ENCODE data around the gene MAST4.

The MAST4 gene

GRCh38 chr5:66628561-66628960 lies 32.4 kb downstream of the MAST4 start:
- Histone ChIP-seq H3K4me3 (ENCODE audit: low read length) (no peak overlapping the region), H3K9ac (ENCODE audit: low read depth, low read length) (no peak overlapping the region), H3K9me3 (replicated peaks; ENCODE audit: low read length) (no peaks in the 10 kb centered on the region), H3K36me3 (ENCODE audit: insufficient read depth, low read length) (no peaks in the 10 kb centered on the region), H3K4me1 (ENCODE audit: control insufficient read depth, insufficient read depth, low read length) (no peaks in the 10 kb centered on the region), H3K4me2 (ENCODE audit: low read length) (no peak overlapping the region), H3K27me3 (ENCODE audit: control insufficient read depth, insufficient read depth, low read length) (peaks cover 3% of the 10 kb centered on the region)

- Histone ChIP-seq H3K9me3 (replicated peaks; ENCODE audit: low read length) (no peaks in the 10 kb centered on the region), H3K4me3 (ENCODE audit: low read length) (no peak overlapping the region), H3K27me3 (ENCODE audit: control insufficient read depth, insufficient read depth, low read length) (peaks cover 3% of the 10 kb centered on the region), H3K4me1 (ENCODE audit: control insufficient read depth, insufficient read depth, low read length) (no peaks in the 10 kb centered on the region), H3K9ac (ENCODE audit: low read depth, low read length) (no peak overlapping the region), H3K36me3 (ENCODE audit: insufficient read depth, low read length) (no peaks in the 10 kb centered on the region), H3K4me2 (ENCODE audit: low read length) (no peak overlapping the region)
These were observed 33.3 kb downstream of the MAST4 start for GRCh38 chr5:66629446-66629845.

GRCh38 chr5:66633754-66634153 lies 37.6 kb downstream of the MAST4 start:
- no peak overlapping the region for H3K4me2 ChIP-seq (ENCODE audit: low read length)
- H3K9me3 ChIP-seq (replicated peaks; ENCODE audit: low read length): no peaks in the 10 kb centered on the region
- no peak overlapping the region for H3K4me3 ChIP-seq (ENCODE audit: low read length)
- no peaks in the 10 kb centered on the region for H3K36me3 ChIP-seq (ENCODE audit: insufficient read depth, low read length)
- H3K27me3 ChIP-seq (ENCODE audit: control insufficient read depth, insufficient read depth, low read length): peaks cover 5% of the 10 kb centered on the region
- H3K4me1 ChIP-seq (ENCODE audit: control insufficient read depth, insufficient read depth, low read length): no peaks in the 10 kb centered on the region
- no peak overlapping the region for H3K9ac ChIP-seq (ENCODE audit: low read depth, low read length)

- peaks cover 3% of the 10 kb centered on the region for H3K27me3 ChIP-seq (ENCODE audit: control insufficient read depth, insufficient read depth, low read length)
- H3K4me1 ChIP-seq (ENCODE audit: control insufficient read depth, insufficient read depth, low read length): no peaks in the 10 kb centered on the region
- H3K9ac ChIP-seq (ENCODE audit: low read depth, low read length): no peak overlapping the region
- no peaks in the 10 kb centered on the region for H3K36me3 ChIP-seq (ENCODE audit: insufficient read depth, low read length)
- no peaks in the 10 kb centered on the region for H3K9me3 ChIP-seq (replicated peaks; ENCODE audit: low read length)
- no peak overlapping the region for H3K4me3 ChIP-seq (ENCODE audit: low read length)
- no peak overlapping the region for H3K4me2 ChIP-seq (ENCODE audit: low read length)
These were observed 38.4 kb downstream of the MAST4 start for GRCh38 chr5:66634601-66635000.

GRCh38 chr5:66637994-66638393 lies 41.8 kb downstream of the MAST4 start:
- no peak overlapping the region for H3K9ac ChIP-seq (ENCODE audit: low read depth, low read length)
- H3K4me1 ChIP-seq (ENCODE audit: control insufficient read depth, insufficient read depth, low read length): no peaks in the 10 kb centered on the region
- H3K9me3 ChIP-seq (replicated peaks; ENCODE audit: low read length): no peaks in the 10 kb centered on the region
- no peaks in the 10 kb centered on the region for H3K36me3 ChIP-seq (ENCODE audit: insufficient read depth, low read length)
- H3K4me2 ChIP-seq (ENCODE audit: low read length): no peak overlapping the region
- H3K27me3 ChIP-seq (ENCODE audit: control insufficient read depth, insufficient read depth, low read length): peaks cover 2% of the 10 kb centered on the region
- H3K4me3 ChIP-seq (ENCODE audit: low read length): no peak overlapping the region

- Histone ChIP-seq H3K4me3 (ENCODE audit: low read length) (no peak overlapping the region), H3K36me3 (ENCODE audit: insufficient read depth, low read length) (no peaks in the 10 kb centered on the region), H3K4me1 (ENCODE audit: control insufficient read depth, insufficient read depth, low read length) (no peaks in the 10 kb centered on the region), H3K27me3 (ENCODE audit: control insufficient read depth, insufficient read depth, low read length) (peaks cover 2% of the 10 kb centered on the region), H3K9ac (ENCODE audit: low read depth, low read length) (no peak overlapping the region), H3K9me3 (replicated peaks; ENCODE audit: low read length) (no peaks in the 10 kb centered on the region), H3K4me2 (ENCODE audit: low read length) (no peak overlapping the region)
These were observed 42.8 kb downstream of the MAST4 start for GRCh38 chr5:66639037-66639436.

GRCh38 chr5:66642538-66642937 lies 46.3 kb downstream of the MAST4 start:
- no peak overlapping the region for H3K4me3 ChIP-seq (ENCODE audit: low read length)
- H3K27me3 ChIP-seq (ENCODE audit: control insufficient read depth, insufficient read depth, low read length): peaks cover 5% of the 10 kb centered on the region
- no peaks in the 10 kb centered on the region for H3K4me1 ChIP-seq (ENCODE audit: control insufficient read depth, insufficient read depth, low read length)
- H3K36me3 ChIP-seq (ENCODE audit: insufficient read depth, low read length): no peaks in the 10 kb centered on the region
- no peak overlapping the region for H3K9ac ChIP-seq (ENCODE audit: low read depth, low read length)
- H3K9me3 ChIP-seq (replicated peaks; ENCODE audit: low read length): no peaks in the 10 kb centered on the region
- H3K4me2 ChIP-seq (ENCODE audit: low read length): no peak overlapping the region

GRCh38 chr5:66643387-66643786 lies 47.2 kb downstream of the MAST4 start:
- peaks cover 5% of the 10 kb centered on the region for H3K27me3 ChIP-seq (ENCODE audit: control insufficient read depth, insufficient read depth, low read length)
- H3K4me3 ChIP-seq (ENCODE audit: low read length): no peak overlapping the region
- H3K36me3 ChIP-seq (ENCODE audit: insufficient read depth, low read length): no peaks in the 10 kb centered on the region
- no peaks in the 10 kb centered on the region for H3K9me3 ChIP-seq (replicated peaks; ENCODE audit: low read length)
- H3K9ac ChIP-seq (ENCODE audit: low read depth, low read length): no peak overlapping the region
- H3K4me2 ChIP-seq (ENCODE audit: low read length): no peak overlapping the region
- no peaks in the 10 kb centered on the region for H3K4me1 ChIP-seq (ENCODE audit: control insufficient read depth, insufficient read depth, low read length)

- no peaks in the 10 kb centered on the region for H3K4me1 ChIP-seq (ENCODE audit: control insufficient read depth, insufficient read depth, low read length)
- H3K4me3 ChIP-seq (ENCODE audit: low read length): no peak overlapping the region
- no peaks in the 10 kb centered on the region for H3K36me3 ChIP-seq (ENCODE audit: insufficient read depth, low read length)
- H3K9me3 ChIP-seq (replicated peaks; ENCODE audit: low read length): no peaks in the 10 kb centered on the region
- H3K9ac ChIP-seq (ENCODE audit: low read depth, low read length): no peak overlapping the region
- no peak overlapping the region for H3K4me2 ChIP-seq (ENCODE audit: low read length)
- H3K27me3 ChIP-seq (ENCODE audit: control insufficient read depth, insufficient read depth, low read length): peaks cover 5% of the 10 kb centered on the region
These were observed 47.9 kb downstream of the MAST4 start for GRCh38 chr5:66644111-66644510.

- no peak overlapping the region for H3K4me2 ChIP-seq (ENCODE audit: low read length)
- H3K4me1 ChIP-seq (ENCODE audit: control insufficient read depth, insufficient read depth, low read length): no peaks in the 10 kb centered on the region
- H3K36me3 ChIP-seq (ENCODE audit: insufficient read depth, low read length): no peaks in the 10 kb centered on the region
- H3K4me3 ChIP-seq (ENCODE audit: low read length): no peak overlapping the region
- H3K9ac ChIP-seq (ENCODE audit: low read depth, low read length): no peak overlapping the region
- peaks cover 5% of the 10 kb centered on the region for H3K27me3 ChIP-seq (ENCODE audit: control insufficient read depth, insufficient read depth, low read length)
- no peaks in the 10 kb centered on the region for H3K9me3 ChIP-seq (replicated peaks; ENCODE audit: low read length)
These were observed 48.8 kb downstream of the MAST4 start for GRCh38 chr5:66645039-66645438.

- H3K4me1 ChIP-seq (ENCODE audit: control insufficient read depth, insufficient read depth, low read length): no peaks in the 10 kb centered on the region
- H3K9me3 ChIP-seq (replicated peaks; ENCODE audit: low read length): no peaks in the 10 kb centered on the region
- H3K27me3 ChIP-seq (ENCODE audit: control insufficient read depth, insufficient read depth, low read length): peaks cover 5% of the 10 kb centered on the region
- H3K4me3 ChIP-seq (ENCODE audit: low read length): no peak overlapping the region
- no peak overlapping the region for H3K4me2 ChIP-seq (ENCODE audit: low read length)
- H3K9ac ChIP-seq (ENCODE audit: low read depth, low read length): no peak overlapping the region
- no peaks in the 10 kb centered on the region for H3K36me3 ChIP-seq (ENCODE audit: insufficient read depth, low read length)
These were observed 50.4 kb downstream of the MAST4 start for GRCh38 chr5:66646570-66646969.

GRCh38 chr5:66647146-66647856 lies 51.1 kb downstream of the MAST4 start:
- H3K27me3 ChIP-seq (ENCODE audit: control insufficient read depth, insufficient read depth, low read length): peaks cover 5% of the 10 kb centered on the region
- H3K4me3 ChIP-seq (ENCODE audit: low read length): no peak overlapping the region
- no peaks in the 10 kb centered on the region for H3K9me3 ChIP-seq (replicated peaks; ENCODE audit: low read length)
- no peak overlapping the region for H3K9ac ChIP-seq (ENCODE audit: low read depth, low read length)
- H3K4me2 ChIP-seq (ENCODE audit: low read length): no peak overlapping the region
- H3K36me3 ChIP-seq (ENCODE audit: insufficient read depth, low read length): no peaks in the 10 kb centered on the region
- H3K4me1 ChIP-seq (ENCODE audit: control insufficient read depth, insufficient read depth, low read length): no peaks in the 10 kb centered on the region
